Vagina (tissue), 2 donors: ENCODE data around the gene MRGPRX3.

Experiments
- POLR2AphosphoS5 ChIP-seq, 2 donors: sonication (generic); formaldehyde crosslinking; IDR thresholded peaks; one replicate each; pipeline ENCODE4 v1.9.0; 2017; ENCODE audit warnings: antibody characterized with exemption in 2 of 2, mild to moderate bottlenecking in 2 of 2, low read depth in 1 of 2; ENCODE audit not compliant: insufficient read depth in 1 of 2
- TF ChIP-seq, protein P1 (sequence below), 3 experiments: fragments of 450-650 bp in 2 of 3; fragments of 200-600 bp in 1 of 3; sonication (generic) in 1 of 3; IDR thresholded peaks; one replicate each; pipeline ENCODE4 v1.5.1; 2017 to 2019; ENCODE audit warnings: antibody characterized with exemption in 3 of 3, mild to moderate bottlenecking in 2 of 3, moderate library complexity in 2 of 3

DNA sequence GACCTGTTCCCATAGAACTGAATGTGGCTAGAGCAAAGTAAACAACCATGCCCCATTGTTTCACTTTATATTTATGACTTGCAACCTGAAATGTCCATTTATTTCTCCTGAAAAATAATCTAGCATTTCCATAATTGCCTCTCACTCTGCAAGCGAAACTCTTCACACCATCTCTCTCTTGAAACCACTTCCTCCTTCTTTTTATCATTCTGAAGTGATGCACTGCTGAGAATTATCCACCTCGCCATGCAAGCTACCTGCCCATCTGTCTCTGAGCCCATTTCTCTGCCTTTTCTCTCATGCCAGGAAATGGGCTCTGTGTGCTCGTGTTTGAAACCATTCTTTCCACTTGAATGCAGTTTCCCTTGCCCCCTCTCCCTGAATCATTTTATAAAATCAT, 13.5 kb downstream of the MRGPRX3 start:
- TF ChIP-seq, protein P1, sequence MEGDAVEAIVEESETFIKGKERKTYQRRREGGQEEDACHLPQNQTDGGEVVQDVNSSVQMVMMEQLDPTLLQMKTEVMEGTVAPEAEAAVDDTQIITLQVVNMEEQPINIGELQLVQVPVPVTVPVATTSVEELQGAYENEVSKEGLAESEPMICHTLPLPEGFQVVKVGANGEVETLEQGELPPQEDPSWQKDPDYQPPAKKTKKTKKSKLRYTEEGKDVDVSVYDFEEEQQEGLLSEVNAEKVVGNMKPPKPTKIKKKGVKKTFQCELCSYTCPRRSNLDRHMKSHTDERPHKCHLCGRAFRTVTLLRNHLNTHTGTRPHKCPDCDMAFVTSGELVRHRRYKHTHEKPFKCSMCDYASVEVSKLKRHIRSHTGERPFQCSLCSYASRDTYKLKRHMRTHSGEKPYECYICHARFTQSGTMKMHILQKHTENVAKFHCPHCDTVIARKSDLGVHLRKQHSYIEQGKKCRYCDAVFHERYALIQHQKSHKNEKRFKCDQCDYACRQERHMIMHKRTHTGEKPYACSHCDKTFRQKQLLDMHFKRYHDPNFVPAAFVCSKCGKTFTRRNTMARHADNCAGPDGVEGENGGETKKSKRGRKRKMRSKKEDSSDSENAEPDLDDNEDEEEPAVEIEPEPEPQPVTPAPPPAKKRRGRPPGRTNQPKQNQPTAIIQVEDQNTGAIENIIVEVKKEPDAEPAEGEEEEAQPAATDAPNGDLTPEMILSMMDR (IDR thresholded peaks at IDR 0.05), result no peak
- TF ChIP-seq POLR2AphosphoS5 (IDR thresholded peaks at IDR 0.05; ENCODE audit: insufficient read depth in 1 of 2, low read depth in 1 of 2), result no peak
